HPDE6-E6E7 (cell line): Measurements from ENCODE around the gene SLC16A10.
"Not testable (repeated sequence)": the region's sequence is repeated elsewhere in the genome, so short reads cannot be mapped to it uniquely, and the experiment has no call there.

Experiments used
- DNase-seq: peaks from one replicate; pipeline ENCODE4 v3.0.0; 2011; ENCODE audit warnings: missing footprints; ENCODE audit errors: extremely low spot score

The SLC16A10 gene

GRCh38 chr6:111212625-111213024 is 125.3 kb downstream of the SLC16A10 start:
- DNase-seq: no peak

GRCh38 chr6:111215131-111215530 is 127.8 kb downstream of the SLC16A10 start:
- no peak for DNase-seq

GRCh38 chr6:111219785-111220184 is 132.5 kb downstream of the SLC16A10 start:
- DNase-seq: no peak

- no peak for DNase-seq
These were observed 133.2 kb downstream of the SLC16A10 start for GRCh38 chr6:111220383-111221031.

GRCh38 chr6:111221804-111222203 is 134.5 kb downstream of the SLC16A10 start:
- DNase-seq: no peak

- DNase-seq: no peak
These were observed 135.0 kb downstream of the SLC16A10 start for GRCh38 chr6:111222341-111222740.

- DNase-seq: no peak
These were observed 140.8 kb downstream of the SLC16A10 start for GRCh38 chr6:111228094-111228493.

- DNase-seq: no peak
These were observed 143.2 kb downstream of the SLC16A10 start for GRCh38 chr6:111230351-111231089.

DNA sequence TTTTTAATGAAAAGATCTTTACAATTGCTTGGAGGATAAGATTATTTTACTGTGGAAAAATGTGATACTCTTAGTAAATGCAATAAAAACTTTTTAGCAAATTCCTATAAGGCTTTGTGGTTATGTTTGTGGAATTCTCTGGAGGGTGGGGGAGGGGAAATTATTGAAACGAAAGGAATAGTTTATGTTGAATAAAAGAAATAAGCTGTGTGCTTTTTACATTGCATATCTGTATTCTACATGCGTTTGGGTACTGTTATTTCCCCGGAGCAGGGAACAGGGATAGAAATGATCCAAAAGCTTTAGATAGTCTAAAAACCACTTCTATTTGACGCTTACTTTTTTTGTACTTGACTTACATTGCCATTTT is 143.8 kb downstream of the SLC16A10 start:
- DNase-seq: no peak

GRCh38 chr6:111237852-111238251 is 150.5 kb downstream of the SLC16A10 start:
- DNase-seq: no peak

DNA sequence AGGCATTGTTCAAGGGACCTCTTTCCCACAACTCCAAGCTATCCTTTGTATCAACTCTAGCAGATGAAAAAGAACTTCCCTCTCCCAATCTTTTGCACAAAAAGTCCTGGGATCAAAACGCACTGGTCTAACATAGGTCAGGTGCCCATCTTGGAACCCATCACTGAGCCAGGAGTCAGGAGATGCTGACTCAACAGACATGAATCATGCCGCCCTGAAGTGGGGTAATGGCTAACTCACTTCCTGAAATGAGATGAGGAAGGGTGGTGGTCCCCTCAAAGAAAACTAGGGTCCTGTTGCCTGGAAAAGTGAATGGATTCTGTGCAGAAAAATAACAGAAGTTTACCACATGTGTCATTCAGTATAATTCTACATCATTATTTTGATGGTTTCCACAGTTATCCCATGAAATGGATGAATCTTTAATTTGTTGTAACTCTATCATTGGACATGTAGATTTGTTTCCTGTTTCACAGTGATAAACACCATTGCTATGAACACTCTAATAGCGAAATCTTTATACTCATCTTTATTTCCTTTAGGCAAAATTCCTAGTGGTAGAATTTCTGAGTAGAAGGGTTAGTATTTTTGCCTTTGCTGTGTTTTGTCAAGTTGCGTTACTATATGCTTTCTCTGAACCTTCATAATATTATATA is 151.3 kb downstream of the SLC16A10 start:
- no peak for DNase-seq

DNA sequence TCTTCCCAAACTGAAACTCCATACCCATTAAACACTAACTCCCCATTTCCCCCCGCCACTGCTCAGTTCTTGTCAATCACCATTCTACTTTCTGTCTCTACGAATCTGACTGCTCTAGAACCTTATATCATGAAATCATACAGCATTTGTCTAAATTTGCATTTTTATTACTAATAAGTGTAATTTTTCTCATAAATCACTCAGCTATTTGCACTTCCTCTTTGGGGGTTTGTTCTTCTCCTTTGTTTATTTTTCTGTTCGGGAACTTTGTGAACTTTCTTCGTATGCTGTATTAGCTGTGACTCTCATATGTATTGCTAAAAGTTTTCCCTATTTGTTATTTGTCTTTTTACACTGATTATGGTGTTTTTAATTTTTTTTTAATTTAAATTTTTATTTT is 152.2 kb downstream of the SLC16A10 start:
- no peak for DNase-seq

GRCh38 chr6:111242452-111242851 is 155.1 kb downstream of the SLC16A10 start:
- no peak for DNase-seq

DNA sequence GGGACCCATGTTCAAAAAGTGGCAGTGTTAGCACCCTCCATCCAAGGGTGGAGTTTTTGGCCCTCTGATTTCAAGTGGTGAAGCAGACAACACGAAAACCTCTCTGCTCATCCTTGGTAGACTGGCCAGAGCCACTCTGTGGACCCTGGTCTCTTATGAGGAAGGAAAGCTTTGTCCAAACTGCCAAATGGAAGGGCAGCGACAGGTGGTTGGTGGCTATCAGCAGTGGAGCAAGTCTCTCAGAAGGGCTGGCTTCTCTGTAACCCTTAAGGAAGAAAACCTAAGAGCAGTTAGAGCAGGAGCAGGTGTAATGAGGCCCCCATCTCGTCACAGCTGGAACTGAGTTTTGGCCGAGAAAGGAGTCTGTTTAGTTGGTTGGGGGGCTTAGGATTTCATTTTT is 155.8 kb downstream of the SLC16A10 start:
- DNase-seq: no peak

DNA sequence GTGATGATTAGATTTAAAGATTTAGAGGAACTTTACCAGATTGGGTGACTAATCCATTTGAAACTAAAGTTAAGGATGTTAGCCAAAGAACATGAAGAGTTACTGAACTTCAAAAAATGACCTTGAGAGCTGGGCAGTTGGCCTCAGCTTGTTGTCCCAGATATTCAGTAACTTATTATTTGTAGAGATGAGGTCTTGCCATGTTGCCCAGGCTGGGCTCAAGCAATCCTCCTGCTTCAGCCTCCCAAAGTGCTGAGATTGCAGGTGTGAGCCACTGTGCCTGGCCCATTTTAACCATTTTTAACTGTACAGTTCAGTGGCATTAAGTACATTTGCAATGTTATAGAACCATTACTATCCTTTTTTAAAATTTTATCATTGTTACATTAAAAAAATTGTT is 161.5 kb downstream of the SLC16A10 start:
- DNase-seq: no peak

DNA sequence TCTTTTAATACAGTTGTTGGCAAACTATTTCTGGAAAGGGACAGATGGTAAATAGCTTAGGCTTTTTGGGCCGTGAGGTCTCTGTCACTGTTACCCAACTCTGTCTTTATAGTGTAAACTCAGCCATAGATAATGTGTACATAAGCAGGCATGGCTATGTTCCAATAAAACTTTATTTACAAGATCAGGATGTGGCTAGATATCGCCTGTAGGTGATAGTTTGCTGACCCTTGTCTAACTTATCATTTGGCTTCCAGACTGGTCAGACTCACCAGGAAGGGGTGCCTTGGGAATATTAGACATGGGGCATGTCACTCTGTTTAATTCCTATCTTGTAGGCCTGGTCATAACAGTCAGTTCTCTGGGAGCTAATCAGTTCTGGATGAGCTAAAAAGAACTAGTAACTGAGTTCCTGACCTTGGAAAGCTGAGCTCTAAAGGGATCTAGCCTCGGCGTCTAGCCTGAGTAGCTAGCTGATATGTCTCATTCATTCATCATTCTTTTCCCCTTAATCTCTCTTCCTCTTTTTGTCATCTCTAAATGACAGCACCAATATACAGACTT is 163.6 kb downstream of the SLC16A10 start:
- DNase-seq: no peak

GRCh38 chr6:111252726-111253125 is 165.4 kb downstream of the SLC16A10 start:
- no peak for DNase-seq

GRCh38 chr6:111254004-111254778 is 166.9 kb downstream of the SLC16A10 start:
- DNase-seq: no peak

DNA sequence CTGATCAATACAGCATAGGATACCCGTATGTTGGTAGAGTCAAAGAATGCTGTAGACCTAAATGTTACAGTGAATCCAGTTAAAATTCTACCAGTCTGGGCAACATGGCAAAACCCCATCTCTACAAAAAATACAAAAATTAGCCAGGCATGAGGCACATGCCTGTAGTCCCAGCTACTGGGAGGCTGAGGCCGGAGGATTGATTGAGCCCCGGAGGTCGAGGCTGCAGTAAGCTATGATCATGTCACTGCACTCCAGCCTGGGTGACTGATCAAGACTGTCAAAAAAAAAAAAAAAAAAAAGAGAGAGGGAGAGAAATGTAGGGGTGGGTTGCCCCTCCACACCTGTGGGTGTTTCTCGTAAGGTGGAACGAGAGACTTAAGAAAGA is 167.5 kb downstream of the SLC16A10 start:
- DNase-seq: no peak

DNA sequence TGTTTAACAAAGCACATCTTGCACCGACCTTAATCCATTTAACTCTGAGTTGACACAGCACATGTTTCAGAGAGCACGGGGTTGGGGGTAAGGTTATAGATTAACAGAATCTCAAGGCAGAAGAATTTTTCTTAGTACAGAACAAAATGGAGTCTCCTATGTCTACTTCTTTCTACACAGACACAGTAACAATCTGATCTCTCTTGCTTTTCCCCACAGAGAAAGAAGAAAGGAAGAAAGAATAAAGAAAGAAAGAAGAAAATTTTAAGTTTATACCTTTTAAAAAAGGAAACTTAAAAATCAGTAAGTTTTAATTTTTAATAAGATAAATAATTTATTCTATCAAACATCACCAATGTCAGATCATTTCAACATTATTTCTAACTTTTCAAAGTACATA is 168.5 kb downstream of the SLC16A10 start:
- not testable (repeated sequence) for DNase-seq

DNA sequence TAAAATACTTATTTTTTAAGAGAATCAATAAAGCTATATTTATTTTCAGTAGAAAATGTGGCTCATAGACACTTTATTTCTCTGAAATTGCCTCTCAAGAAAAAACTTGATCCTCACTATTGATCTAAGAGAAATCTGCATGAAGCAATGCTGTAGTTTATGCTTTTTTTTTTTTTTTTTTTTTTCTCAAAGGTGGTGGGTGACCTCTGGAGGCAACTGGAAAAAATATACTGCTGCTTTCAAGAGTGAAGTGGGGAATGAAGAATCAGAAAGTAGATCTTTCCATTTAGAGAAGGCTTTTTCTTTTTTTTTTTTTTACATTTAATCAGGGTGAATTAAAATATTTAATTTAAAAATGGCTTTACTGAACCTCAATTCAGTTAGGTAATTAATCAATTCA is 169.3 kb downstream of the SLC16A10 start:
- DNase-seq: no peak

DNA sequence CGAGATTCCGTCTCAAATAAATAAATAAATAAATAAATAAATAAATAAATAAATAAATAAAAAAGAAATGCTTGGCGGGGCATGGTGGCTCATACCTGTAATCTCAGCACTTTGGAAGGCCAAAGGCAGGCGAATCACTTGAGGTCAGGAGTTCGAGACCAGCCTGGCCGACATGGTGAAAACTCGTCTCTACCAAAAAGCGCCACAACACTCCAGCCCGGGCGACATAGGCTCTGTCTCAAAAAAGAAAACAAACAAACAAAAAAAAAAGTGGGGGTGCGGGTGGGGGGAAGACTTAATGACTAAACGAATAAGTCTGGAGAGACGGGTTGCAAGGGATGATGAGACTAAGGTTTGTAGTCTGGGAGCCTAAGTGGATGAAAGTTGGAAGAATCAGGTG is 170.7 kb downstream of the SLC16A10 start:
- no peak for DNase-seq
